ENCODE measurements around the gene TUBG2. TPM values are rescaled to one million over a fixed set of nuclear protein-coding genes. Genes with fewer than 3 reads are reported as not detected.
"Not testable (repeated sequence)": the region's sequence is repeated elsewhere in the genome, so short reads cannot be mapped to it uniquely, and the experiment has no call there.

TUBG2 gene
- total and polyA plus RNA-seq, 2 experiments from 2014 or later: 62.7 to 67.4 TPM

DNA sequence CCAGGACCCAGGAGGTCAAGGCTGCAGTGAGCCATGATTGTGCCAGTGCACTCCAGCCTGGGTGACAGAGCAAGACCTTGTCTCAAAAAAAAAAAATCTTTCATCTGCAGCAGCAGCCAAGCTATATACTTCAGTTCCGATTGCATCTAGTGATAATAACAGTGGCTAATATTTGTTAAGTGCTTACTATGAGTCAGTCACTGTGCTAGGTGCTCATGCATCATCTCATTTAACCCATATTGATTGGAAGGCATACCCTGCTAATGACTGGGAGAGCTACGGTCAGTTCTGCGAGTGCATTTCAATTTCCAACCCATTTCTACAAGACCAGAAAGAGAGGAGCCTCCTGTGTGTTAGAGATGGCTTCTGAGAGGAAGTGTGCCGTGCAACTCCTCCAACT, 7.7 kb upstream of the TUBG2 start:
- Histone ChIP-seq H3K4me3 (no peak overlapping the region), H3K4me1 (ENCODE audit: low read depth) (peaks cover 7% of the 10 kb centered on the region), H3K27me3 (no peaks in the 10 kb centered on the region), H3K27ac (no peak overlapping the region), H3K36me3 (no peaks in the 10 kb centered on the region), H3K9me3 (ENCODE audit: low read depth) (no peaks in the 10 kb centered on the region)
- no peak for DNase-seq (ENCODE audit: low read depth in 1 of 2, low spot score in 1 of 2)
- TF ChIP-seq, protein P1, sequence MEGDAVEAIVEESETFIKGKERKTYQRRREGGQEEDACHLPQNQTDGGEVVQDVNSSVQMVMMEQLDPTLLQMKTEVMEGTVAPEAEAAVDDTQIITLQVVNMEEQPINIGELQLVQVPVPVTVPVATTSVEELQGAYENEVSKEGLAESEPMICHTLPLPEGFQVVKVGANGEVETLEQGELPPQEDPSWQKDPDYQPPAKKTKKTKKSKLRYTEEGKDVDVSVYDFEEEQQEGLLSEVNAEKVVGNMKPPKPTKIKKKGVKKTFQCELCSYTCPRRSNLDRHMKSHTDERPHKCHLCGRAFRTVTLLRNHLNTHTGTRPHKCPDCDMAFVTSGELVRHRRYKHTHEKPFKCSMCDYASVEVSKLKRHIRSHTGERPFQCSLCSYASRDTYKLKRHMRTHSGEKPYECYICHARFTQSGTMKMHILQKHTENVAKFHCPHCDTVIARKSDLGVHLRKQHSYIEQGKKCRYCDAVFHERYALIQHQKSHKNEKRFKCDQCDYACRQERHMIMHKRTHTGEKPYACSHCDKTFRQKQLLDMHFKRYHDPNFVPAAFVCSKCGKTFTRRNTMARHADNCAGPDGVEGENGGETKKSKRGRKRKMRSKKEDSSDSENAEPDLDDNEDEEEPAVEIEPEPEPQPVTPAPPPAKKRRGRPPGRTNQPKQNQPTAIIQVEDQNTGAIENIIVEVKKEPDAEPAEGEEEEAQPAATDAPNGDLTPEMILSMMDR (IDR thresholded peaks at IDR 0.05; ENCODE audit: low read depth, low read length): no peak

DNA sequence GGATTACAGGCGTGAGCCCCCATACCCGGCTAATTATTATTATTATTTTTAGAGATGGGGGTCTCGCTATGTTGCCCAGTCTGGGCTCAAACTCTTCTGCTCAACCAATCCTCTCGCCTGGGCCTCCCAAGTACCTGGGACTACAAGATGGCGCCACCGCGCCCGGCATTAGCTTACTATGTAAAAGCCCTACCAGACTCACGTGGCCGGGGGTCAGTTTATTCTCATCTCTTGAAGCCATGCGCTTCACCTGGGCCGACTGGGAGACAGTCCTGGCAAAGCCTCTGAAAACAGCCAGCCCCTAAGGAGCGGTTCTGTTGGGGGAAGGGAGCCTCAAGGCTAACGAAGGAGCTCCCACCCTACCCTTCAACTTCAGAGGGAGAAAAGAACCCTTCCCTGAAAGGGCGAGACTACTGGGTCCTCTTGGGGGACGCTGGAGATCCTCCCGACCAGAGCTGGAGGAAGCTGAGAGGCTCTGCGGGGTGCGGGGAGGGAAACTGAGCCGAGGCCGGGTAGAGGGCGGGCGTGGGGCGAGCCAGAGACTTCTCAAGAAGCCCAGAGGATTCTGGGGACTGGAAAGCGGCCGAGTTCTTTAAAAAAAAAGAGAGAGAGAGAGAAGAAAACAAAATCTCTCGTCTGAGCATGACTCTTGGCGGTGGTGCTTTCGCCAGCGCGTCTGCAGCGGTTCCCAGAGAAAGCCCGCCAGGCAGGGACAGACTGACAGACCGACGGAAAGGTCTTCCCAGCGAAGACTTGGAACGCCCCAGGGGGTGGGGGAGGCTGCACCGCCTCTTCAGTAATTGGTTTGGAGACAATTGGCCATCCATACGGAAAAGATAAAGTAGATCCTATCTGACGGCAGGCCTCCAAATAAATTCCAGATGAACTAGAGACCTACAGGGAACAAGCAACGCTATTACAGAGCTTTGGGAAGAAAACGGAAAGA, 5.6 kb upstream of the TUBG2 start:
- H3K27ac ChIP-seq: no peak overlapping the region
- H3K27me3 ChIP-seq: no peaks in the 10 kb centered on the region
- H3K4me1 ChIP-seq (ENCODE audit: low read depth): peaks cover 7% of the 10 kb centered on the region
- peak in 1 of 2 donors; percentile 87 for DNase-seq (ENCODE audit: low read depth in 1 of 2, low spot score in 1 of 2)
- no peak overlapping the region for H3K4me3 ChIP-seq
- TF ChIP-seq, protein P1 (IDR thresholded peaks at IDR 0.05; ENCODE audit: low read depth, low read length): no peak
- H3K9me3 ChIP-seq (ENCODE audit: low read depth): no peaks in the 10 kb centered on the region
- H3K36me3 ChIP-seq: no peaks in the 10 kb centered on the region

DNA sequence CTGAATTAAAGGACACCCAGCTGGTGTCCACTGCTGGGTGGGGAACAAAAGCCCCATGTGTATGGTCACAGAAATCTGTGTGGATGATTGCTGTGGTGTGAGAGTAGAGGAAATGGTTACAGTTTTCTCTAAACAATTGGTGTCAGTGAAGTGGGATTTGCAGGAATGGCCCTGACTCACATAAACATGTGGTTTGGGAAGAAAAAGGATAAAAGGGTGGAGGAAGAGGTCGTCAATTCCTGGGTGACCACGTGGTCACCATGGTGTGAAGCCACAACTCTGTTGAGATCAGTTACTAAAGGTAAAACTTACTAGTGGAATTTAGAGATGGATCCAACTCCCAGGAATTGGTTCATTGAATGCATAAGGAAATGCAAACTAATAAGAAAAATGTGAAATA, 3.6 kb upstream of the TUBG2 start:
- Histone ChIP-seq H3K27ac (no peak overlapping the region), H3K9me3 (ENCODE audit: low read depth) (no peaks in the 10 kb centered on the region), H3K4me1 (ENCODE audit: low read depth) (peaks cover 7% of the 10 kb centered on the region), H3K36me3 (no peaks in the 10 kb centered on the region), H3K4me3 (no peak overlapping the region), H3K27me3 (no peaks in the 10 kb centered on the region)
- DNase-seq (ENCODE audit: low read depth in 1 of 2, low spot score in 1 of 2): peak in 1 of 2 donors; percentile 11
- TF ChIP-seq, protein P1 (IDR thresholded peaks at IDR 0.05; ENCODE audit: low read depth, low read length): no peak

DNA sequence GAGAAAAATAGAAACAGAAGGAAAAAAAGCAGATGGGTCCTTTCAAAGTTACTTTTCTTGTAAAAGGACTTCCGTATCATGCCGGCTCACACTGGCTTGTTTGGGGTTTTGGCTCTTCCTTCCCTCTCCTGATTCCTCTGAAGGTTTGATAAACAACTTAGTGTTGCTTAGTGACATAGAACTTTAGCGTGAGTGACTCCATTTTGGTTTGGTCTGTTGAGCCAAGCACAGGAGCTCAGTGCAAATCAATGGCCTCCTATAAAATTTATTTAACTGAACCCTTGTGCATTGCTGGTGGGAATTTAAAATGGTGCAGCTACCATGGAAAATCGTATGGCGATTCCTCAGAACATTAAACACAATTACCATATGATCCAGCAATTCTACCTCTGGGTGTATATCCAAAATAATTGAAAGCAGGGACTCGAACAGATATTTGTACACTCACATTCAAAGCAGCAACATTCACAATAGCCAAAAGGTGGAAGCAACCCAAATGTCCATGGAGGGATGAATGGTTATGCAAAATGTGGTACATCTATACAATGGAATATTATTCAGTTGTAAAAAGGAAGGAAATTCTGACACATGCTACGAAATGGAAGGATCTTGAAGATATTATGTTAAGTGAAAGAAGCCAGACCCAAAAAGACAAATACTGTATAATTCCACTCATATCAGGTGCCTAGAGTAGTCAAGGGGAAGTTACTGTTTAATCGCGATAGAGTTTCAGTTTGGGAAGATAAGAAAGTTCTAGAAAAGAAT, 1.1 kb upstream of the TUBG2 start:
- peaks cover 7% of the 10 kb centered on the region for H3K4me1 ChIP-seq (ENCODE audit: low read depth)
- H3K27ac ChIP-seq: no peak overlapping the region
- H3K27me3 ChIP-seq: no peaks in the 10 kb centered on the region

DNA sequence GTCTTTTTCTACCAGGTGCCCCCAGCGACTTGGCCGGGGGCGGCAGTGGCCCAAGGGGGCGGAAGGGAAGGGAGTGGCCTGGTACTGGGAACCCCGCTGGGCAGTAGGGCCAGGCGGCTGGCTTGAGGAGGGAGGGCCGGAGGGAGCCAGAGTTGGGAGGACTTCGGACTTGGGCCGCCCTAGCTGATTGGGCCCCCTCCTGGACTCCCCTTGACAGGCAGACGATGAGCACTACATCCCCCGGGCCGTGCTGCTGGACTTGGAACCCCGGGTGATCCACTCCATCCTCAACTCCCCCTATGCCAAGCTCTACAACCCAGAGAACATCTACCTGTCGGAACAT, 819 bp downstream of the TUBG2 start:
- H3K27me3 ChIP-seq; H3K9me3 ChIP-seq (ENCODE audit: low read depth); H3K36me3 ChIP-seq; DNase-seq (ENCODE audit: low read depth in 1 of 2, low spot score in 1 of 2); H3K27ac ChIP-seq; H3K4me1 ChIP-seq (ENCODE audit: low read depth): not testable (repeated sequence)
- H3K4me3 ChIP-seq: peak overlapping the region; percentile 41

More for the DNA sequence above, 1.1 kb upstream of the TUBG2 start:
- Histone ChIP-seq H3K4me3 (no peak overlapping the region), H3K36me3 (peaks cover 4% of the 10 kb centered on the region), H3K9me3 (ENCODE audit: low read depth) (no peaks in the 10 kb centered on the region)
- TF ChIP-seq, protein P1 (IDR thresholded peaks at IDR 0.05; ENCODE audit: low read depth, low read length): no peak
- no peak for DNase-seq (ENCODE audit: low read depth in 1 of 2, low spot score in 1 of 2)
